ENCODE data around the gene CRHR1.

CRHR1 gene

GRCh38 chr17:45790296-45790922, 6.3 kb downstream of the CRHR1 start:
- DNase-seq (ENCODE audit: low spot score) = no peak

DNA sequence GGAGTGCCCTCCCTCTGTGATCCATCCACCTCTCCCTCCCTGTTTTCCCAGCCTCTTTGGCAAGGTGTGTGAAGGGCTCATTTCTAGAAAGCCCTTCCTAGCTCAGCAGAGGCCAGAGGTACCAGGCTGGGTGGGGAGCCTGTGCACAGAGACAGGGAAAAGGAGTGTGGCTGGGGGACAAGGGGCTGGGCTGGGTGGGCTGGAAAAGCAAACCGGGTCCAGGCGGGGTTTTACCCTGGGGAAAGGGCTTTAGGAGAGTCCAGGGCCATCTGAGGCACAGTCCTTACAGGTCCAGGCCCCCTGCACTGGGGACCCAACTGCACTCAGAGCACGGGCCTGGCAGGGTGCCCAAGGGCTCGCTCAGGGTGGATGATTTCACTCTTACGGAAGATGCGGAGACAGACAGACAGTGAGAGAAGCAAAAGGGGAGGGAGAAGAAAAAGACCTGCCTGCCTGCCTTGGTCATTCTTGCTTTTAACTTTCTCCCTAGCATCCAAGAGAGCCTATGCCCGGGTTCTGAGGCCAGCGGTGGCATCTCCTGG, 7.0 kb downstream of the CRHR1 start:
- no peak for DNase-seq (ENCODE audit: low spot score)

DNA sequence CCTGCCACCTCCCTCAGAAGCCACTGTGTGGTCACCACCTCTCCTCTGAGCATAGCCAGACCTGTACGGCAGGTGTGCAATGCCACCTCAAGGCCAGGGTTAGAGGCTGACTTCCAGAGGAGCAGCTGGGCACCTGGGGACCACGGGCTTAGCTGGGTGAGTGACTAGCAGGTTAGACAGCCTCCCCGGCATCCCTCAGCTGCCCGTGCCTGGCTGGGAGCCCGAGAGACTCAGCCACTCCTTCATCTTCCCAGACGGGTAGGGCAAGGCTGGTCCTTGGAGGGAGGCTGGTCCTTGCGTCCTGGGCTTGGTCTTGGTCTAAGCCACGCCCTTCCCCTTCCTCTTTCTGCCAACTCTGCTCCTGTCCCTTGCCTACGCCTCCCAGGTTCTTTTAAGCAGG, 7.8 kb downstream of the CRHR1 start:
- peak; percentile 6 for DNase-seq (ENCODE audit: low spot score)

- no peak for DNase-seq (ENCODE audit: low spot score)
These were observed 8.3 kb downstream of the CRHR1 start for GRCh38 chr17:45792437-45792836.

DNA sequence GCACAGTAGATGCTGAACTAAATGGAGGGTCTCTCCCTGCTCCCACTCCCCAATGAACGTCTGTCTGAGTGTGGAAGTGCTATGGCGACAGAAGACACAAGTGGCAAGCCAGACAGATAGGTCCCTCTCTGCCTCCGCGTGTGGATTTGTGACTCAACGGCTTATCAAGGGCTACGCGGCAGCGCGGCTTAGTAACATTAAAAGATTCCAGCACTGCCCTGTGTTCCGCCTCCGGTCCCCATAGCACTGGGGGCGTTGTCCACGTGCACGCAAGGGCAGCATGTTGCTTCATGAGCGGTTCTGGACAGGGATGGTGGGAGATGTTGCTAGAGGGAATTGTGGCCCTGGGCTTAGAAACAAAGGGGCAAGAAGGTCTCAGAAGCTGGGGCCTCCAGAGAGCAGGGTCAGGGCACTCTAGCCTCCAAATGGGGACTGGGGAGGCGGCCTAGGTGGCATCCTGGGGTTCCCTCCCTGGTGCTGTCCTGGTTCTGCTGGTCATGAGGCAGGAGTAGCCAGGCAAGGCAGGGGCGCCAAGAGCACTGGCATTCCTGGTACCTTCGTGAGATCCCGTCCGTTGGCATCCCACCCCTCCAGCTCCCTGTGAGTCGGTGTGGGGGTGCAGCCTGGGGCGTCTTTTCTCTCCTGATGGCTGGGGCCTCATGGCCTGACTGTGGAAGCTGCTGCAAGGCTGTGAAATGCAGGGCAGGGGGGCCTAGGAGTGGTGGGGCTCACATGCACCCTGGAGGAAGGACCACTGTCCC, 9.1 kb downstream of the CRHR1 start:
- DNase-seq (ENCODE audit: low spot score) = no peak

- DNase-seq (ENCODE audit: low spot score) = no peak
These were observed 9.9 kb downstream of the CRHR1 start for GRCh38 chr17:45793999-45794540.

GRCh38 chr17:45794840-45795239, 10.7 kb downstream of the CRHR1 start:
- no peak for DNase-seq (ENCODE audit: low spot score)

GRCh38 chr17:45800816-45801215, 16.7 kb downstream of the CRHR1 start:
- DNase-seq (ENCODE audit: low spot score) = no peak

DNA sequence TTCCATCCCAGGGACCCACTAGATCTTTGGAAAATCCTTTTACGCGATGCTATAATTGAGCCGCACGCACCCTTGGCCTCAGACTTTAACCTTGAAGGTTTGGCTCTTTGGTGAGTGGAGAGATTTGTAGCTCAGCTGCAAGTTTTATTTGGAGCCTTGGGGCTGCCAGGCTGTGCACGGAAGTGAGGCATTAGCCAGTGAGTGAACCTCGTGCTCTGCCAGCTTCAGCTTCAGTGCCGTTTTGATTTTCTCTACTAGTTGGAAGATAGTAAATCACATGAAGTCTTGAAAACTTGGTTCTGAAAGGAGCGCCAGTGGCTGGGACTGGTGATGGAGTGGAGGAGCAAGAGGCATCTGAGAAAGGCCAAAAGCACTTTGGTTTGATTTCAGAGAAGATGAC, 17.3 kb downstream of the CRHR1 start:
- DNase-seq (ENCODE audit: low spot score) = no peak

DNA sequence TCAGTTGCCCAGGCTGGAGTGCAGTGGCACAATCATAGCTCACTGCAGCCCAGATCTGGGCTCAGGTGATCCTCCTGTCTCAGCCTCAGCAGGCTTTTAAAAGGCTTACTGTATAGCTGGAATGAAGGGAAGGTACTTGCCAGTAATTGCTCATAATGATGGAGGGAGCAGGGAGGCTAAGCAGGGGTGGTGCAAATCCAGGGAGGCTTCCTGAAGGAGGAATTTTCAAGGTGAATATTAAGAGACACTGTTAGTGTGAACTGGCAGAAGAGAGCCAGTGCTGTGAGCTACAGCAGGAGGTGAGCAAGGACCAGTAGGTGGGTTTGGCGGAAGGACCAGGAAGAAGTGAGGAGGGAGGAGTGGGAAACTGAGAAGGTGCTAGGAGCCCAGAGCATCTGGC, 24.7 kb downstream of the CRHR1 start:
- DNase-seq (ENCODE audit: low spot score) = no peak

- no peak for DNase-seq (ENCODE audit: low spot score)
These were observed 25.4 kb downstream of the CRHR1 start for GRCh38 chr17:45809499-45809898.

- DNase-seq (ENCODE audit: low spot score) = peak; percentile 14
These were observed 28.0 kb downstream of the CRHR1 start for GRCh38 chr17:45812102-45812501.

- DNase-seq (ENCODE audit: low spot score) = no peak
These were observed 29.1 kb downstream of the CRHR1 start for GRCh38 chr17:45813048-45813725.

DNA sequence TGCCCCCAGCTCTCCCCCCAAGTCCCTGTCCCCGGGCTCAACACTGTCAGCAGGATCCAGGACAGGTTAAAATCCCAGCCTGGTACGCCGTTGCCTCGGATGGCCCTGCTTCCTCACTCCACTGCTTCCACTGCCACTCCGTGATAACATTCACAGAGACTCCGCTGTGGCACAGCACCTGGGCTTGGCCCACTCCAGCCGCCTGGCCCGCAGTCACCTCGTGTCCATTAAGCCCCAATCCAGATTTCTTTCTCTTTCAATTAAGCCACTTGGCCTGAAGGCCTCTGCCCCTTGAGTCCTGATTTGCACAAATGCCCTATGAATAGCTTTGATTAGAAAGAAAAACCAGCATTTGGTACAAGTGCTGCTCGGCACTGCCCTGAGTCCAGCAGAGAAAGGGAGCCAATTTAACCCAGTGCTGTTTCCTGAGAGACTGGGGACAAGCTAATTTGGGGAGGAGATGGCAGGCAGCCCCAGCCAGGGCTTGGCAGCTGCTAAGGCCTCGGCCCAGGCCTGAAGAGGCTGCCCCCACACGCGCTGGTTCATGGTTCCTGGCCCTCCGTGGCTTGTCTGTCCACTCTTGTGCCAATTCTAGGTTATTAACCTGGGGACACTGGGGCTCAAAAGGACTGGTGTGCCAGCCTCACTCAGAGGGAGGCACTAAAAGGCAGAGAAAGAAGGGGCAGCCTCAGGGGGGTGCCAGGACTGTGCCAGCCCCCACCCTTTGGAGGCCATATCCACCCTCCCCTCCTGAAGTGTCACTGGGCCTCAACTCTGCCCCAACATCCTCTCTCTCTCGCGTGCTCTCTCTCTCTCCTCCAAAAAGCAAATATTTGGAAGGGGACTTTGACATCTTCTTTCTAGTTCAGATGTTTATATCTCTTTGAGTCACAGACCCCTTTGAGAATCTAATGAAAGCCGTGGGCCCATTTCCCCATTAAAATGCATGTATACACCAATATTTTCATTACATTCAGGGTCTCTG, 30.8 kb downstream of the CRHR1 start:
- no peak for DNase-seq (ENCODE audit: low spot score)

GRCh38 chr17:45815752-45816151, 31.6 kb downstream of the CRHR1 start:
- no peak for DNase-seq (ENCODE audit: low spot score)

DNA sequence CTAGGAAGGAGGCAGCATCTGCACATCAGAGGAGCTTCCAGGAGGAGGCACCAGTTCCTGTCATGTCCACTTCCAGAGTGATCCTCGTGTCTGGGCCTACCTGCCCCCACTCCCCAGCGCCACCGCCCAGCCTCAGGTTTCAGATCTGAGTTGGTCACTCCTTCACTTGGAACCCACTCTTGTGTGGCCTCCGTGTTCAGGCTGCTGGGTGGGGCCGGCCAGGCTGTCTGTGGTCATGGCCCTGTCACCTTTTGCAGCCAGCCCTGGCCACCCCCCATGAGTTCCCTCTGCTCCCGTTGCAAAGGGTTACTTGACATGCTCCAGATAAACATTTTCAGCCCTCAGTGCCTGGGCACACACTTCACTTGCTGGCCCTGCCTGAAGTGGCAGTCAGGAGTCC, 33.9 kb downstream of the CRHR1 start:
- no peak for DNase-seq (ENCODE audit: low spot score)

DNA sequence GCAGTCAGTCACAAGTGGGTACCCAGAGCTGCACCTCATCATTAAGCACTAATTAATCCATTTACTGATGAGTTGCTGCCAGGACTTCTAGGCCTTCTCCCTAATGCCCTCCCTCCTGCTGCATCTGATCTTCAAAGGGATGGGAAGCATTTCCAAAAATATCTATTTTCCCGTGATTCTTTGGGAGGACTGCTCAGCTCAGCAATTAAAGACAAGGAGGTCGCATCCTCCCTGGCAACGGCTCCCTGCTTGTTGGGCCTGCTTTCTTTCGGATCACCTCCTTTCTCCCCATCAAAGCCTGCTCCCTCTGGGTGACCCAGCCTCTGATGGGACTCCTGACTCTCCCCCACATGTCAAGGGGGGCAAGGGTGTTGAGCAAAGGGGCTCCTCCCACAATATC, 34.6 kb downstream of the CRHR1 start:
- no peak for DNase-seq (ENCODE audit: low spot score)

DNA sequence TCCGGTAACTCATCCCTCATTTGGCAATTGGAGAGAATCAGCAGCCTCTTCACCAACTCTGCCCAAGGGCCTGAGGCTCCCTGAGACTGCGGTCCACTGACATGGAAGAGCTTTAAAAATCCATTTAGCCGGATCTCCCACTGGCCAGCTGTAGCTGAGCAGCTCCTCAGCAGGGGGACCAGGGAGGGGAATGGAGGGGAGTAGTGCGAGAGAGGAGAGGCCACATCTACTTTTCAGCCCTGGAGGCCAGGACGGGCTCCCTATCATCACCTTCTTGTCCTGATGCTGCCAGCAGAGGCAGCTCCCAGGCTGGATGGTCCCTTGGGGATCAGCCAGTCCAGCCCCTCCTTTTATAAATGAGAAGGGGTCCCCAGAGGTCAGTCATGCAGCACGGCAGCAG, 35.5 kb downstream of the CRHR1 start:
- DNase-seq (ENCODE audit: low spot score) = no peak

- no peak for DNase-seq (ENCODE audit: low spot score)
These were observed 36.1 kb downstream of the CRHR1 start for GRCh38 chr17:45820052-45820780.

DNA sequence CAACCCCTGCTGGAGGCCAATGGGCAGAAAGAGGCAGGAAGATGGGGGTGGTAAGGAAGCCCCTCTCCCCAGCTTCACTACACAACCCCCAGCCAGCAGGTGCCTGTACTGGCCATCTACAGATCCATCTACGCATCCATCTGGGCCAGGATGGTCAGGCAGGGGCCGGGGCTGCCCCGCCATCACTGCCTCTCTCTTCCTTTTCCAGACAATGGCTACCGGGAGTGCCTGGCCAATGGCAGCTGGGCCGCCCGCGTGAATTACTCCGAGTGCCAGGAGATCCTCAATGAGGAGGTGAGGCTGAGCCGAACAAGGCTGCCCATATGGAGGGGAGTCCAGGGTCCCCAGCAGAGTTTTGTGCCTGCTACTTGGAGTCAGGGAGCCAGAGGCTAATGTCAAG, 37.0 kb downstream of the CRHR1 start:
- DNase-seq (ENCODE audit: low spot score) = no peak

- DNase-seq (ENCODE audit: low spot score) = no peak
These were observed 39.5 kb downstream of the CRHR1 start for GRCh38 chr17:45823598-45823997.

All from LoVo (cell line).